GM18861 (cell line): Measurements from ENCODE around the gene FILIP1.

Source experiments
- ATAC-seq: cut with Tn5 transposase; IDR thresholded peaks from one replicate; pipeline ENCODE4 v1.9.1; 2021; ENCODE audit not compliant: unreplicated experiment

The FILIP1 gene

DNA sequence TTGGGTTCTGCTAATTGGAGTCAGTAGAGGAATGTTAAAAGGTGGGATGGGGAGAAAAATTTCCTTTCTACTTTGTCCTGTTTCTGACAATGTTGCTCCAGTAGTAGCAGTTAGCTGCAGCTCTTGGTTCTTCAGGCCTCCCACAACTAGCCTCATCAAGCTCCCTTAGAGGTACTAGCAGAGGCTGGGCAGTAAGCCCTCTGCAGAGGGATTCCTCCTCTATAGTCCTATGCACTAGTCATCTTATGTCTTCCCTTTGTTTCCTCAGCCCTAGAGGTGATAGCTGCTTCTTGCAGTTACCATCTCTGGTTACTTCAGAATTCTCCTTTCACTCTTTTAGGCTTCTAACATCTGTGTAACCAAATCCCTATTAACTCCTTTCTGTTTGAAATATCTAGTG lies 99.8 kb downstream of the FILIP1 start:
- no peak for ATAC-seq

DNA sequence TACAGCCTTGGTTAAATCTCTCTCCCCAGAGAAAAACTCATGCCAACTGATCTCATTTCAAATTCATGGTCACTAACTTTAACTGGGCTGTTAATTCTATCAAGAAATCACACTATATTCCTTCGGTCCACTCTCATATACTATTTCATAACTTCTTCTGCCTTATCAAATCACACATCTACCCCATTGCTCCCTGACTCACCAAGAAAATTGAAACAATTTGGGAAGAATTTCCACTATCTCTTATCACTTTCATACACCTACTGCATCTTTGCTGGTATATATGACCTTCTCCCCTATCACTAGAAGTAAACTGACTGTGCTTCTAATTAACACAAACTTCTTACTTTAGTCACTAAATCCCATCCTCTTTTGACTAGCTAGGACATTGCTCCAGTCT lies 102.3 kb downstream of the FILIP1 start:
- no peak for ATAC-seq

GRCh38 chr6:75386050-75386770 lies 107.4 kb downstream of the FILIP1 start:
- ATAC-seq, result no peak

DNA sequence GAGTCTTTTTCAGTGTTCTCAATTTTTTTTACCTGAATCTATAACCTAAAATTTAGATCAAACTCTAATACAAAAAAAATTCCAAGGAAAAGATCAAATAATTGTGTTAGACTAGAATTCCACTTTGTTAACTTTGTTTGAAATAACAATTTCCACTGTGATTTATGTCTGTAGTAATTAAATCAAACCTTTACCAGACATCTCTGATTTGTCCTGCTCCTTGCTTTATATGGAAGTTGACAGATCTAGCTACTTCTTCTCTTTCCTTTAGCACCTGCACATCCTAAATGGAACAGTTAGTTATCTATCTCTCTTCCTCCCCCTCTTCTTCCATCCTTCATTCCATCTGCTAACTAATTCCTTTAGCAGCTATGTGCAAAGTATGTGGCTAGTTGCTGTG lies 109.5 kb downstream of the FILIP1 start:
- ATAC-seq, result no peak

GRCh38 chr6:75382634-75382900 lies 111.0 kb downstream of the FILIP1 start:
- ATAC-seq, result no peak

- ATAC-seq, result no peak
These were observed 111.5 kb downstream of the FILIP1 start for GRCh38 chr6:75381877-75382633.

- ATAC-seq, result no peak
These were observed 114.1 kb downstream of the FILIP1 start for GRCh38 chr6:75379536-75379935.

DNA sequence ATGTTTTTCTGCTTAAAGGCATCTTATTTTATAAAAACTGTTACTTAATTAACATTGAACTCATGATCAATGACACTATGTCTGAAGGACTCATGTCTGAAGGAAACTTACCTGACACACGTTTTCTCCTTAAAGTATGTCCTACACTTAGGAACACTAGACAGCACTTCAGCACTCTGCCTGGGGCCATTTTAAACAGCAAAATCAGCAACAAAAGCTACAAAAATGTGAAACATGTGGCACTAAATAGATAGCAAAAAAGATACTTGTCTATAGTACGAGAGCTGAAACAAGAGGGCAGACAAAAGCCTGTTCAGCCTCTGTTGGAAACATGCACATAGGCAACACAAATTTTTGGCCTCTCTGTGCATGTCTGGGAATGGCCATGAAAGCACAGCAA lies 115.5 kb downstream of the FILIP1 start:
- no peak for ATAC-seq

GRCh38 chr6:75377386-75377785 lies 116.2 kb downstream of the FILIP1 start:
- ATAC-seq, result no peak

DNA sequence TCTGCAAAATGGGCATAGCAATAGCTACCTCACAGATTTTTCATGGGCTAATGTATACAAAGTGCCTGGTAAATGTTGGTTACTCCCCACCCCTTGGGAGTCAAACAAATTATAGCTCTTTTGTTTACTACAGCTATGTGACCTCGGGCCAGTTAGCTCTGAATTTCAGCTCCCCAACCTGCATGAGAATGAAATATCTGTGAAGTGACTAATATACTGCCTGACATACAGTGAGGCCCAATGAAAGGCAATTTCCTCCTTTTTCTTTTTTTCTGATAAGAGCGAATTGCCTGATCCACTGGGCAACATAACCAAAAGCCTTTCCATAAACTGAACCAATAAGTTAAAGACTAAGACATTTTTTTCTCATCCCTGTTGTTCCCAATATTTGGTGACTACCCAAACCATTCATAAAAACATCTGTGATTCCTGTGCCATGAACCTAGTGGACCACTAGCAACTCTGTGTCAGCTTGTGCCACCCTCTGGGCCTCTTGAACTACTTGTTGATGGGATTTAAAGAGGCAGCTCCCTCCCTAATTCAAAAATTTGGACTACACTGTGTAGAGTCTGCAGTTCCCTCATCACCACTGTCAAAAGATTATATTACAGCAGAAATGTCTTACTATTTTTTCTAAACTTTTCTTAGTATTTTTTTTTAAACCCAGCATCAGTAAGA lies 117.1 kb downstream of the FILIP1 start:
- no peak for ATAC-seq

DNA sequence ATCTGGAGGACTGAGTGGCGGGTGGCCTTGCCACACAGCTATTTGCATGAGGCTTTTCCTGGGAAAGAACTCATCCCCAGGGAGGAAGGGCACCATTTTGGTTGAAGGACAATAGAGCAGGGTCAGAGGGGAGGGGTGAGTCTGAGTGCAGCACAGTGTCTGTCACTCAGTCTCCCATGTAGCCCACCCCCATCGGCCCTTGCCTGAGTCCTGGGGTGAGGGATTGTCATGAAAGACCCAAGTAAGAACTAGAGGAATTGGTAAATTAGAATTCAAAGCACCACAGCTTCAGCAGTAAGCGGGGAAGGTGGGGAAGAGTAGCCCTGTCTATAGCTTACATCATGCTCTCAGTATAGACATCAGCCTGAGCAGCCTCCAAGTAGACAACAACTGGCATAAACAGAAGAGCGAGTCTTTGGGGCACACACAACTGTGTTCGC lies 118.6 kb downstream of the FILIP1 start:
- ATAC-seq, result no peak

DNA sequence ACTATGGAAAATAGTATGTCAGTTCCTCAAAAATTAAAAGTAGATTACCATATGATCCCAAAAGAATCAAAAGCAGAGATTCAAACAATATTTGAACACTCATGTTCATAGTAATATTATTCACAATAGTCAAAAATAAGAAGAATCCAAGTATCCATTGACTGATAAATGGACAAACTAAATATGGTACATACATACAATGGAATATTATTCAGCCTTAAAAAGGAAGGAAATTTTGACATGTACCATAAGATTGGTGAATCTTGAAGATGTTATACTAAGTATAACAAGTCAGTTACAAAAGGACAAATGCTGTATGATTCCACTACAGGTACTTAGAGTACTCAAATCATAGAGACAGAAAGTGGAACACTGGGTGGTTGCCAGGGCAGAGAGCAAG lies 120.7 kb downstream of the FILIP1 start:
- ATAC-seq, result no peak

- no peak for ATAC-seq
These were observed 123.6 kb downstream of the FILIP1 start for GRCh38 chr6:75370011-75370410.

DNA sequence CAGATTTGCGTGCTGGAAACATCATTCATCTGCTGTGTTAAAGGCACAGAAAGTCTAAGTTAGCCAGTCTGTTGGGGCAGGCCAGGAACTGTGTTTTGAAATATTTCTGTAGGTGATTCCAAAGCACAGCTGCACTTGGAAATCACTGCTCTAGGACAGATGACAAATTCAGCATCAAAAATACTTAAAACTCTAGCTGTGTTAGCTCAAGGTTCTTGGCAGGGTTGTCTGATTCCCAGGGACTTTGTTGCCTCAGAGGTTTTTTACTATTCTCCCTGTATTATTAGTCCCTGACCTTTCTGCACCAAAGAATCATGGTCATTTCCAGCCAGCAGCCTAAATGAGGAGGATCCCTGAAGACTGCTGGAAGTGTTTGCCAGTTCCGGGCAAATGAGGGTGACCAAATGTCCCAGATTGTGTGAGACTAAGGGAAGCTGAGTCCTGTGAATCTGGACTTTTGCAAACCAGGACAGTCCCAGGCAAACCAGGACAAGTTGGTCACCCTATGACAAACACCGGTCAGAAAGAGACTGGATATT lies 124.7 kb downstream of the FILIP1 start:
- no peak for ATAC-seq

GRCh38 chr6:75368151-75368779 lies 125.3 kb downstream of the FILIP1 start:
- ATAC-seq, result no peak

- no peak for ATAC-seq
These were observed 130.3 kb downstream of the FILIP1 start for GRCh38 chr6:75363304-75363703.

- ATAC-seq, result no peak
These were observed 140.0 kb downstream of the FILIP1 start for GRCh38 chr6:75353644-75354043.

DNA sequence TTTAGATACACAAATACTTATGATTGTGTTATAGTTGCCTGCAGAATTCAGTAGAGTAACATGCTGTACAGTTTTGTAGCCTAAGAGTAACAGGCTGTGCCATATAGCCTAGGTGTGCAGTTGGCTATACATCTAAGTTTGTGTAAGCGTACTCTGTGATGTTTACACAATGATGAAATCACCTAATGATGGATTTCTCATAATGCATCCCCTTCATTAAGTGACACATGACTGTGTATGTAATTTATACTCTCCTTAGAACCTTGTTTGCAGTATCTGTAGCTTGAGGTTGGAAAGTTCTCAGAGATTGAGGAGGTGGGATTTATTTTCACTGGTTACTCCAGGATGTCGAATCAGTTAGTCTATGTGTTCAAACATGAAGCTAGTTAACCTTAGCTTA lies 142.0 kb downstream of the FILIP1 start:
- no peak for ATAC-seq

DNA sequence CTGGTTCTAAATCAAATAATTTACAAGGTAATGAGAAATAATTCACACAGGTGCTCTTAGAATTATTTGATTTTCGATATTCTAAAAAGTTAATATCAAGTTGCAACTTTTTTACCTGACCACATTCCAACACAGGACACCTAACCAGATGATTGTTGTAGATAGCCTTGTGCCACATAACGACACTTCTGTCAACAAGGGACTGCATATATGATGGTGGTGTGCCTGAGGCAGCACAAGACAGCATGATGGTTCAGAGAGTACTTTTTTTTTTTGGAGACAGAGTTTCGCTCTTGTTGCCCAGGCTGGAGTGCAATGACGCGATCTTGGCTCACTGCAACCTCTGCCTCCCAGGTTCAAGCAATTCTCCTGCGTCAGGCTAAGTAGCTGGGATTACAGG lies 142.8 kb downstream of the FILIP1 start:
- no peak for ATAC-seq

DNA sequence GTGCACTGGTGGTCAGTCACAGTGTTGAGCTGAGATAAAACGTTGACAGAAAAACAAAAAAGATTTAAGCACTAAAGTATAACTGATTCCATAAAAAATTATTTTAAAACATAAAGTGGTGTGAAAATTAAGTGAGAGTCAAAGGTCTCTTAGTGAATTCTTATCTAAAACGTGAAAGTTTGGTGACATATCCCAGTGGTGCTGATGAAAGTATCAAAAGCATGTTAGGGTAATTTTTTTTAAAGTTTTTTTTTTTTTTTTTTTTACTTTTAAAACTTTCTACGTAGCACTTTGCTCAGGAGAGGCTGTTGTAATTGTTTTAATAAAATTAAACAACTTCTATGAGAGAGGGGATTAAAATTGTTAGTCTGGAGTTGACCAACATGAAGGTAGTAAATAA lies 143.4 kb downstream of the FILIP1 start:
- ATAC-seq, result no peak

DNA sequence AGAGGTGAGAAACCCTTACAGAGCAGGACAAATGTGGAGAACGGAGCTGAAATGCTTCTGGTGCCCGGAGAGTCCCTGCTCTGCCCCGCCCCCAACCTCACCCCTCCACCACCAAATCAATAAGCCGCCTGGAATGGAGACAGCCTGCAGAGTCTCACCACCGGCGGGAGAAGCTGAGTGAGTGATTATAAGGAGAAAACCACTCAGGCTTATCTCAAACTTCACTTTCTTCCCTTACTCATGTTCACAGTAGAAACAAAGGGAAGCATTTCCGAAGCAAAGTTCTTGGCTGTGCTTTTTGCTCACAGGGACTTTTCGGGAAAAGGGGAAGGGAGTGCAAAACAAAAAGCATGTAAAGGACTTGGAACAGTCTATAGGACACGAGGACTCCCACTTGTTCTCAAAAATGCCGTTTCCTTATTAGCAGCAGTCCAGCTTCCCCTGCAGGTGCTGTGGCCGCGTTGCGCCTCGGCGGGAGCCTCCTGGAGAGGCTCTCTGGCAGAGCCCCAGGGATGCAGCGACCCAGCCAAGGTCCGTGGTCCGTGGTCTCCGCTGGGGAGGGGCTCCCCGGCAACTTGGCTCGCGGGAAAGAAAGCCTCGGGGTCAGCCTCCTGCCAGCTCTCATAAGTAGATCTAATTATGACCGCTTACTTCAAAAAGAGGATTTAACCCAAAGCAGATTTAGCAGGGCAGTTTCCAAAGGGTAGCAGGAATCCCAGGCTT lies 144.2 kb downstream of the FILIP1 start:
- no peak for ATAC-seq
